ENCODE measurements around the gene OR4A5. TPM values are rescaled to one million over a fixed set of nuclear protein-coding genes. Genes with fewer than 3 reads are reported as not detected.
"Not testable (repeated sequence)": the region's sequence is repeated elsewhere in the genome, so short reads cannot be mapped to it uniquely, and the experiment has no call there.

The OR4A5 gene
- not detected for total RNA-seq

- not testable (repeated sequence) for DNase-seq; H3K27ac Mint-ChIP-seq; H3K36me3 Mint-ChIP-seq (ENCODE audit: insufficient read depth in 2 of 2); H3K4me1 Mint-ChIP-seq (ENCODE audit: low read depth); ATAC-seq (replicated peaks in 1 of 2); H3K4me3 Mint-ChIP-seq; H3K27me3 Mint-ChIP-seq (ENCODE audit: low read depth)
- H3K9me3 Mint-ChIP-seq: peaks cover 16 to 20% of the 10 kb centered on the region in 2 donors
Observed at GRCh38 chr11:54706532-54706931, at the start of gene OR4A5. OR4A5 (plus strand) TSS chr11:54706832; CDS start chr11:54706885, 53 bp downstream.

- peaks cover 9 to 16% of the 10 kb centered on the region in 2 donors for H3K9me3 Mint-ChIP-seq
- not testable (repeated sequence) for H3K4me1 Mint-ChIP-seq (ENCODE audit: low read depth)
Observed at GRCh38 chr11:54720094-54720493, 13.5 kb downstream of the OR4A5 start.

More at GRCh38 chr11:54720094-54720493, 13.5 kb downstream of the OR4A5 start:
- H3K27ac Mint-ChIP-seq; DNase-seq; H3K27me3 Mint-ChIP-seq (ENCODE audit: low read depth); ATAC-seq (replicated peaks in 1 of 2); H3K4me3 Mint-ChIP-seq; H3K36me3 Mint-ChIP-seq (ENCODE audit: insufficient read depth in 2 of 2): not testable (repeated sequence)

Other genes starting within 250 kb of the OR4A5 start
- not detected for gene OR4C46, start 102.8 kb upstream of the OR4A5 start, total RNA-seq